Activated CD4-positive, alpha-beta T cell treated with anti-CD3 and anti-CD28 coated beads for 36 hours (primary cell): ENCODE measurements around the gene COL23A1. TPM values are rescaled to one million over a fixed set of nuclear protein-coding genes. Genes with fewer than 3 reads are reported as not detected.
"Not testable (repeated sequence)": the region's sequence is repeated elsewhere in the genome, so short reads cannot be mapped to it uniquely, and the experiment has no call there.

ENCODE experiments used
- ATAC-seq: fragments of 200-7000 bp; cut with Tn5 transposase; one replicate; pipeline ENCODE4 v1.10.0; 2021; ENCODE audit warnings: mild to moderate bottlenecking, moderate library complexity
- CTCF ChIA-PET: fragments of 350-600 bp; sonication (Branson Sonifier 250); formaldehyde crosslinking; loops from one replicate; lab custom pipeline; 2021; ENCODE audit warnings: antibody characterized with exemption; lab: Charles Lee
- POLR2A ChIA-PET: fragments of 350-600 bp; sonication (Branson Sonifier 250); formaldehyde crosslinking; loops from one replicate; lab custom pipeline; 2021; ENCODE audit warnings: antibody characterized with exemption, inconsistent platforms; lab: Charles Lee
- DNase-seq: peaks from one replicate; pipeline ENCODE4 v3.0.0-alpha.2; 2020
- H3K27ac Mint-ChIP-seq: one replicate; pipeline ENCODE4 v1.8.0; 2021; ENCODE audit warnings: mixed read lengths
- H3K27me3 Mint-ChIP-seq: one replicate; pipeline ENCODE4 v1.8.0; 2021; ENCODE audit warnings: mixed read lengths
- H3K36me3 Mint-ChIP-seq: one replicate; pipeline ENCODE4 v1.8.0; 2021; ENCODE audit warnings: low read depth, mixed read lengths
- H3K4me1 Mint-ChIP-seq: one replicate; pipeline ENCODE4 v1.8.0; 2021; ENCODE audit warnings: mixed read lengths
- H3K4me3 Mint-ChIP-seq: one replicate; pipeline ENCODE4 v1.8.0; 2021; ENCODE audit warnings: mild to moderate bottlenecking, moderate library complexity, mixed read lengths
- H3K9me3 Mint-ChIP-seq: one replicate; pipeline ENCODE4 v1.8.0; 2021; ENCODE audit warnings: low read depth, mixed read lengths
- intact Hi-C, 2 experiments: fragments of 100-400 bp; cut with DNase I in 1 of 2; cut with micrococcal nuclease in 1 of 2; formaldehyde crosslinking; loops; one replicate each; pipeline versions ENCODE4 v1.14.2 to v1.15.1; 2022 to 2024; cut with DNase I, micrococcal nuclease
- total RNA-seq, 2 experiments: library from RNA; stranded (reverse); gene quantifications; one replicate each; pipeline ENCODE4 v1.2.3, GENCODE V29; 2021

Gene COL23A1
- total RNA-seq, 2 experiments from 2014 or later, result not detected

- Mint-ChIP-seq H3K9me3 (peaks cover under 1% of the 10 kb centered on the region), H3K36me3 (peaks cover under 1% of the 10 kb centered on the region), H3K27me3 (peaks cover 47% of the 10 kb centered on the region), H3K27ac (no peak overlapping the region), H3K4me1 (peaks cover 5% of the 10 kb centered on the region), H3K4me3 (no peak overlapping the region)
- DNase-seq (no peak), ATAC-seq (no peak)
- POLR2A ChIA-PET, result interaction anchor here (0.7 kb wide), 1 partner anchor 1684 kb away, joined by 3 read pairs; no protein-coding TSS in a partner anchor
- CTCF ChIA-PET, result interaction anchor here (1.2 kb wide), 1 partner anchor 142 kb away, joined by 4 read pairs; no protein-coding TSS in a partner anchor
- intact Hi-C loops, result loop anchor here in 1 of 2 experiments (5.0 kb wide), 1 partner anchor 306 kb away; no protein-coding TSS in a partner anchor
Measured at GRCh38 chr5:178588769-178589168, 1.4 kb downstream of the COL23A1 start.

- Mint-ChIP-seq H3K27me3 (peaks cover 47% of the 10 kb centered on the region), H3K9me3 (no peaks in the 10 kb centered on the region), H3K4me3 (no peak overlapping the region), H3K4me1 (peaks cover 5% of the 10 kb centered on the region), H3K36me3 (no peaks in the 10 kb centered on the region), H3K27ac (no peak overlapping the region)
- intact Hi-C loops, result loop anchor here in 1 of 2 experiments (5.0 kb wide), 1 partner anchor 306 kb away; no protein-coding TSS in a partner anchor
- no peak for ATAC-seq
- ChIA-PET CTCF (interaction anchor here (0.8 to 1.2 kb wide), 2 partner anchors 8 to 143 kb away, joined by 3 to 4 read pairs; no protein-coding TSS in a partner anchor), POLR2A (interaction anchor here (0.6 kb wide), 1 partner anchor 337 kb away, joined by 4 read pairs; no protein-coding TSS in a partner anchor)
- no peak for DNase-seq
Measured at GRCh38 chr5:178587763-178588611, 2.2 kb downstream of the COL23A1 start.

- Mint-ChIP-seq H3K4me1 (peaks cover 5% of the 10 kb centered on the region), H3K36me3 (no peaks in the 10 kb centered on the region), H3K27ac (no peak overlapping the region), H3K27me3 (peaks cover 42% of the 10 kb centered on the region), H3K9me3 (no peaks in the 10 kb centered on the region), H3K4me3 (no peak overlapping the region)
- DNase-seq, result no peak
- ATAC-seq, result no peak
- CTCF ChIA-PET, result interaction anchor here (0.6 kb wide), 1 partner anchor 9 kb away, joined by 3 read pairs; no protein-coding TSS in a partner anchor
- POLR2A ChIA-PET, result no interaction called here
- intact Hi-C loops, result loop anchor here in 1 of 2 experiments (5.0 kb wide), 1 partner anchor 304 kb away; no protein-coding TSS in a partner anchor
Measured at GRCh38 chr5:178586396-178586795, 3.8 kb downstream of the COL23A1 start.

GRCh38 chr5:178585421-178585820, 4.8 kb downstream of the COL23A1 start:
- H3K4me1 Mint-ChIP-seq, H3K27ac Mint-ChIP-seq, H3K9me3 Mint-ChIP-seq, CTCF ChIA-PET, H3K4me3 Mint-ChIP-seq, H3K36me3 Mint-ChIP-seq, POLR2A ChIA-PET: not testable (repeated sequence)
- intact Hi-C loops, result loop anchor here in 1 of 2 experiments (5.0 kb wide), 1 partner anchor 303 kb away; no protein-coding TSS in a partner anchor
- ATAC-seq (peak; percentile 79), DNase-seq (peak; percentile 64)
- H3K27me3 Mint-ChIP-seq, result peaks cover 36% of the 10 kb centered on the region

- H3K9me3 Mint-ChIP-seq, result no peaks in the 10 kb centered on the region
- intact Hi-C loops, result no loop called here
- no peaks in the 10 kb centered on the region for H3K36me3 Mint-ChIP-seq
- H3K4me3 Mint-ChIP-seq, result no peak overlapping the region
- H3K27me3 Mint-ChIP-seq, result peaks cover 23% of the 10 kb centered on the region
- ChIA-PET POLR2A (no interaction called here), CTCF (no interaction called here)
- no peak for DNase-seq
- no peak overlapping the region for H3K27ac Mint-ChIP-seq
- H3K4me1 Mint-ChIP-seq, result no peaks in the 10 kb centered on the region
- no peak for ATAC-seq
Measured at GRCh38 chr5:178583279-178583678, 6.9 kb downstream of the COL23A1 start.

- intact Hi-C loops, result no loop called here
- no peak for DNase-seq
- Mint-ChIP-seq H3K36me3 (no peaks in the 10 kb centered on the region), H3K27me3 (peaks cover 19% of the 10 kb centered on the region), H3K4me3 (no peak overlapping the region), H3K27ac (no peak overlapping the region), H3K4me1 (no peaks in the 10 kb centered on the region), H3K9me3 (no peaks in the 10 kb centered on the region)
- CTCF ChIA-PET, result interaction anchor here (0.7 kb wide), 1 partner anchor 353 kb away, joined by 3 read pairs; no protein-coding TSS in a partner anchor
- POLR2A ChIA-PET, result no interaction called here
- no peak for ATAC-seq
Measured at GRCh38 chr5:178582291-178582690, 7.9 kb downstream of the COL23A1 start.

GRCh38 chr5:178581621-178582020, 8.6 kb downstream of the COL23A1 start:
- ChIA-PET POLR2A (no interaction called here), CTCF (interaction anchor here (0.7 kb wide), 1 partner anchor 352 kb away, joined by 3 read pairs; no protein-coding TSS in a partner anchor)
- no peak overlapping the region for H3K4me3 Mint-ChIP-seq
- intact Hi-C loops, result no loop called here
- ATAC-seq (no peak), DNase-seq (no peak)
- H3K4me1 Mint-ChIP-seq, result no peaks in the 10 kb centered on the region
- no peaks in the 10 kb centered on the region for H3K36me3 Mint-ChIP-seq
- peaks cover 21% of the 10 kb centered on the region for H3K27me3 Mint-ChIP-seq
- no peak overlapping the region for H3K27ac Mint-ChIP-seq
- no peaks in the 10 kb centered on the region for H3K9me3 Mint-ChIP-seq

GRCh38 chr5:178580271-178580955, 9.8 kb downstream of the COL23A1 start:
- DNase-seq (no peak), ATAC-seq (no peak)
- Mint-ChIP-seq H3K36me3 (no peaks in the 10 kb centered on the region), H3K27ac (no peak overlapping the region), H3K27me3 (peaks cover 17% of the 10 kb centered on the region), H3K4me1 (no peaks in the 10 kb centered on the region), H3K9me3 (no peaks in the 10 kb centered on the region), H3K4me3 (no peak overlapping the region)
- intact Hi-C loops, result no loop called here
- ChIA-PET CTCF (no interaction called here), POLR2A (no interaction called here)

- ChIA-PET CTCF (no interaction called here), POLR2A (no interaction called here)
- Mint-ChIP-seq H3K36me3 (no peaks in the 10 kb centered on the region), H3K27ac (no peak overlapping the region), H3K9me3 (no peaks in the 10 kb centered on the region), H3K4me3 (no peak overlapping the region), H3K27me3 (peaks cover 20% of the 10 kb centered on the region), H3K4me1 (no peaks in the 10 kb centered on the region)
- intact Hi-C loops, result no loop called here
- DNase-seq (no peak), ATAC-seq (no peak)
Measured at GRCh38 chr5:178577944-178578343, 12.2 kb downstream of the COL23A1 start.

- intact Hi-C loops, result no loop called here
- POLR2A ChIA-PET, result no interaction called here
- DNase-seq, result no peak
- Mint-ChIP-seq H3K27me3 (peaks cover 24% of the 10 kb centered on the region), H3K9me3 (no peaks in the 10 kb centered on the region), H3K27ac (no peak overlapping the region), H3K36me3 (no peaks in the 10 kb centered on the region), H3K4me3 (no peak overlapping the region), H3K4me1 (no peaks in the 10 kb centered on the region)
- CTCF ChIA-PET, result no interaction called here
- no peak for ATAC-seq
Measured at GRCh38 chr5:178577376-178577839, 12.8 kb downstream of the COL23A1 start.

- Mint-ChIP-seq H3K36me3 (no peaks in the 10 kb centered on the region), H3K27me3 (peaks cover 24% of the 10 kb centered on the region), H3K9me3 (peaks cover 3% of the 10 kb centered on the region), H3K4me3 (no peak overlapping the region), H3K27ac (no peak overlapping the region), H3K4me1 (no peaks in the 10 kb centered on the region)
- CTCF ChIA-PET, result no interaction called here
- intact Hi-C loops, result no loop called here
- POLR2A ChIA-PET, result no interaction called here
- DNase-seq (no peak), ATAC-seq (no peak)
Measured at GRCh38 chr5:178576591-178577351, 13.4 kb downstream of the COL23A1 start.
